Natural killer cell (primary cell): Measurements from ENCODE around the gene TECTB. TPM values are rescaled to one million over a fixed set of nuclear protein-coding genes. Genes with fewer than 3 reads are reported as not detected.

Experiments
- ATAC-seq, 3 donors: fragments of 150-1000 bp in 2 of 3; fragments of 200-7000 bp in 1 of 3; cut with Tn5 transposase; 1 replicate in 1 of 3; 2 replicates in 2 of 3; pipeline ENCODE4 v1.10.0; 2021; ENCODE audit warnings: mild to moderate bottlenecking in 2 of 3, moderate library complexity in 2 of 3
- DNase-seq, 2 donors: peaks; one replicate each; pipeline versions ENCODE4 v3.0.0 to v3.0.0-alpha.2; 2013 to 2021; ENCODE audit warnings: mixed read lengths in 1 of 2
- H3K27ac ChIP-seq: one replicate; pipeline ENCODE4 v1.5.1; 2013; ENCODE audit warnings: mild to moderate bottlenecking, low read length
- H3K27me3 ChIP-seq: one replicate; pipeline ENCODE4 v1.6.1; 2013; ENCODE audit warnings: low read length; ENCODE audit not compliant: control insufficient read depth, insufficient read depth
- H3K36me3 ChIP-seq: one replicate; pipeline ENCODE4 v1.6.1; 2013; ENCODE audit warnings: low read length; ENCODE audit not compliant: control insufficient read depth, insufficient read depth
- H3K4me1 ChIP-seq: one replicate; pipeline ENCODE4 v1.6.1; 2013; ENCODE audit warnings: low read length; ENCODE audit not compliant: control insufficient read depth, insufficient read depth
- H3K4me3 ChIP-seq: one replicate; pipeline ENCODE4 v1.5.1; 2013; ENCODE audit warnings: low read length
- H3K9me3 ChIP-seq: one replicate; pipeline ENCODE4 v1.6.1; 2013; ENCODE audit warnings: low read length; ENCODE audit not compliant: control insufficient read depth, insufficient read depth
- H3K27ac Mint-ChIP-seq, 2 donors: one replicate each; pipeline ENCODE4 v1.8.0; 2022; ENCODE audit warnings: mild to moderate bottlenecking in 2 of 2, mixed read lengths in 2 of 2, moderate library complexity in 1 of 2
- H3K27me3 Mint-ChIP-seq, 2 donors: one replicate each; pipeline ENCODE4 v1.8.0; 2022; ENCODE audit warnings: low read depth in 2 of 2, mixed read lengths in 2 of 2
- H3K36me3 Mint-ChIP-seq: one replicate; pipeline ENCODE4 v1.8.0; 2022; ENCODE audit warnings: mixed read lengths
- H3K4me1 Mint-ChIP-seq, 2 donors: one replicate each; pipeline ENCODE4 v1.8.0; 2022; ENCODE audit warnings: mixed read lengths in 2 of 2
- H3K4me3 Mint-ChIP-seq: one replicate; pipeline ENCODE4 v1.8.0; 2022; ENCODE audit warnings: mild to moderate bottlenecking, moderate library complexity, mixed read lengths
- H3K9me3 Mint-ChIP-seq, 2 donors: one replicate each; pipeline ENCODE4 v1.8.0; 2022; ENCODE audit warnings: mixed read lengths in 2 of 2
- CTCF ChIP-seq: fragments of 200-600 bp; IDR thresholded peaks from one replicate; pipeline ENCODE4 v1.8.0; 2022; ENCODE audit warnings: antibody characterized with exemption
- WGBS: methylation state at CpG from one replicate; pipeline ENCODE4 v1.1.7; 2013; ENCODE audit warnings: missing lambda C conversion rate; ENCODE audit not compliant: insufficient coverage; 5-methylcytosine and 5-hydroxymethylcytosine counted together
- intact Hi-C: fragments of 100-400 bp; cut with micrococcal nuclease; formaldehyde crosslinking; loops from one replicate; pipeline ENCODE4 v1.14.2; 2022
- total RNA-seq, 4 donors: library from RNA; stranded (reverse); fragments of 120-200 nt in 1 of 4; gene quantifications; one replicate each; pipeline versions ENCODE4 v1.2.3 to v1.2.4, GENCODE V29; 2013 to 2022

TECTB gene
- total RNA-seq, 3 donors from 2014 or later (not counting 1 experiment from before 2014, with no cell fraction given): not detected

GRCh38 chr10:112243713-112244112, 39.5 kb upstream of the TECTB start:
- peaks cover 9% of the 10 kb centered on the region for H3K36me3 Mint-ChIP-seq
- H3K9me3 ChIP-seq: no peaks in the 10 kb centered on the region
- H3K36me3 ChIP-seq: no peaks in the 10 kb centered on the region
- no peaks in the 10 kb centered on the region for H3K27me3 ChIP-seq
- ATAC-seq: no peak
- no peak overlapping the region for H3K27ac Mint-ChIP-seq
- no peaks in the 10 kb centered on the region for H3K4me1 Mint-ChIP-seq
- H3K4me3 Mint-ChIP-seq: no peak overlapping the region
- peaks cover 2 to 13% of the 10 kb centered on the region in 2 donors for H3K27me3 Mint-ChIP-seq
- no peak for TF ChIP-seq CTCF
- no peak for DNase-seq
- H3K4me1 ChIP-seq: no peaks in the 10 kb centered on the region
- WGBS: 79% methylated on average over 5 of the region's 6 CpGs
- no peak overlapping the region for H3K27ac ChIP-seq
- peaks cover 0 to 5% of the 10 kb centered on the region in 2 donors for H3K9me3 Mint-ChIP-seq
- intact Hi-C loops: no loop called here
- H3K4me3 ChIP-seq: no peak overlapping the region

- intact Hi-C loops: no loop called here
- no peak for TF ChIP-seq CTCF
- H3K27me3 Mint-ChIP-seq: peaks cover 2 to 13% of the 10 kb centered on the region in 2 donors
- H3K4me1 Mint-ChIP-seq: no peaks in the 10 kb centered on the region
- H3K4me1 ChIP-seq: no peaks in the 10 kb centered on the region
- WGBS: 100% methylated on average over 2 of the region's 2 CpGs
- H3K4me3 Mint-ChIP-seq: no peak overlapping the region
- ATAC-seq: no peak
- peaks cover 9% of the 10 kb centered on the region for H3K36me3 Mint-ChIP-seq
- H3K36me3 ChIP-seq: no peaks in the 10 kb centered on the region
- no peaks in the 10 kb centered on the region for H3K27me3 ChIP-seq
- DNase-seq: no peak
- H3K4me3 ChIP-seq: no peak overlapping the region
- no peak overlapping the region for H3K27ac ChIP-seq
- H3K9me3 Mint-ChIP-seq: peaks cover 0 to 5% of the 10 kb centered on the region in 2 donors
- H3K9me3 ChIP-seq: no peaks in the 10 kb centered on the region
- no peak overlapping the region for H3K27ac Mint-ChIP-seq
These were observed 39.0 kb upstream of the TECTB start for GRCh38 chr10:112244197-112244596.

- Histone ChIP-seq H3K4me3 (no peak overlapping the region), H3K27ac (no peak overlapping the region), H3K9me3 (no peaks in the 10 kb centered on the region), H3K4me1 (no peaks in the 10 kb centered on the region), H3K27me3 (no peaks in the 10 kb centered on the region), H3K36me3 (no peaks in the 10 kb centered on the region)
- intact Hi-C loops: no loop called here
- Mint-ChIP-seq H3K36me3 (no peaks in the 10 kb centered on the region), H3K9me3 (peaks cover 0 to 4% of the 10 kb centered on the region in 2 donors), H3K4me1 (no peaks in the 10 kb centered on the region), H3K4me3 (no peak overlapping the region), H3K27ac (no peak overlapping the region), H3K27me3 (peaks cover 0 to 8% of the 10 kb centered on the region in 2 donors)
- no peak for DNase-seq
- no peak for ATAC-seq
- no peak for TF ChIP-seq CTCF
- 65% methylated on average over 2 of the region's 2 CpGs for WGBS
These were observed 35.4 kb upstream of the TECTB start for GRCh38 chr10:112247791-112248190.

GRCh38 chr10:112248584-112249295, 34.5 kb upstream of the TECTB start:
- Histone ChIP-seq H3K27ac (no peak overlapping the region), H3K27me3 (no peaks in the 10 kb centered on the region), H3K36me3 (no peaks in the 10 kb centered on the region), H3K4me3 (no peak overlapping the region), H3K4me1 (no peaks in the 10 kb centered on the region), H3K9me3 (no peaks in the 10 kb centered on the region)
- Mint-ChIP-seq H3K36me3 (no peaks in the 10 kb centered on the region), H3K4me1 (no peaks in the 10 kb centered on the region), H3K9me3 (peaks cover 0 to 4% of the 10 kb centered on the region in 2 donors), H3K4me3 (no peak overlapping the region), H3K27ac (no peak overlapping the region), H3K27me3 (no peaks in the 10 kb centered on the region)
- ATAC-seq (no peak), DNase-seq (no peak)
- intact Hi-C loops: no loop called here
- TF ChIP-seq CTCF: no peak
- 86% methylated on average over 2 of the region's 2 CpGs for WGBS
